GM12865 (cell line): ENCODE data around the gene TSR3.

ENCODE experiments used
- DNase-seq: peaks from one replicate; pipeline ENCODE4 v3.0.0; 2010; ENCODE audit warnings: low read depth
- H3K4me3 ChIP-seq: 2 replicates; pipeline ENCODE4 v1.5.1; 2011; ENCODE audit warnings: mild to moderate bottlenecking, low read depth, low read length, control low read depth
- CTCF ChIP-seq: IDR thresholded peaks from 2 replicates; pipeline ENCODE4 v1.5.1; 2011; ENCODE audit warnings: low read length, control low read depth, low read depth, inconsistent platforms; ENCODE audit not compliant: insufficient read depth; ENCODE audit errors: missing control alignments

Gene TSR3

DNA sequence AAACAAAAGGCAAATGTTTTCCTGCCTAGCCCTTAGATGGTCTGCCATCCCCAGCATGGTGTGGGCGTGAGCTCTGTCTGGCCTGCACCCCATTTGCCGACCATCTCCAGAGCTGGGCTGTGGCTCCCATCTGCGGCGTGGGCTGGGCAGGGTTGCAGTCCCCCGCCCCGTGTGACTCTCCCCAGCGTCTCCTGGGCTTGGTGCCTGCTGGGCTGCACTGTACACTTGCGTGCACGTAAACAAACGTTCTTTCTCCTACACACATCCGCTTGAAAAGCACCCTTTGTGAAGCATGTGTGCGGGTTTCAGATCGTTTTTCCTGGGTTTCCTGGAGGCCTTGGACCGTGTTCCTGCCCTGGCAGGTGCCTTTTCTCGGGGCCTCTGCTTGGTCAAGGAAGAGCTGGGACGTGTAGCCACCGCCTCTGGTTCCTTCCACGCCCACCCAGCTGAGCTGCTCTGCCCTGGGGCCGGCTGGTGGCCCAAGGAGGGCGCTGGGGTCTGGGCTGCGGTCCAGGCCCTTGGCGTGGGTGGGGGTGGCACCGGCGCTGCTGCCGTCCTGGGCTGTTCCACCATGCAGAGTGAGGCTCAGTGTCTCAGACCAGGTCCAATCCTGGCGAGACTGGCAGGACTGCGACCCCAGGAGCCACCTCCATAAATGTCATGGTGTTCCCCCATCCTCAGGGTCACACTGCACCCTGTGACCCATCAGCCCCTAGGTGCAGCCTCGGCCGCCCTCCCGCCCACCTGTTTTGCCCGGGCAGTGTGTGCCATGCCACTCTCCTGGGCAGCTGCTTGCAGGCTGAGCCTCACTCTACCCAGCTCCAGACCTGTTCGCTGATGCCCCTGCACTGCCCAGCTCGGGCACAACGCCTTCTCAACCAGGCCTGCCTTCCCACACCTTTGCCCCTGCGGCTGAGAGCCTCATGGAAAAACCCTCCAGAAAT lies 28.1 kb downstream of the TSR3 start:
- H3K4me3 ChIP-seq: no peak overlapping the region
- TF ChIP-seq CTCF: no peak
- DNase-seq: no peak

DNA sequence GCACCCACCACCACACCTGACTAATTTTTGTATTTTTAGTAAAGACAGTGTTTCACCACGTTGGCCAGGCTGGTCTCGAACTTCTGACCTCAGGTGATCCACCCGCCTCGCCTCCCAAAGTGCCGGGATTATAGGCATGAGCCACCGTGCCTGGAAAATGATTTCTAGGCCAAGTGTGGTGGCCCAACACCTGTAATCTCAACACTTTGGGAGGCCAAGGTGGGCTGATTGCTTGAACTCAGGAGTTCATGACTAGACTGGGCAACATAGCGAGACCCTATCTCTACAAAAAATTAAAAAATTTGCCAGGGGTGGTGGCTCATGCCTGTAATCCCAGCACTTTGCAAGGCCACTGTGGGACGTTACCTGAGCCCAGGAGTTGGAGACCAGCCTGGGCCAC lies 29.3 kb downstream of the TSR3 start:
- TF ChIP-seq CTCF: no peak
- no peak overlapping the region for H3K4me3 ChIP-seq
- DNase-seq: no peak

DNA sequence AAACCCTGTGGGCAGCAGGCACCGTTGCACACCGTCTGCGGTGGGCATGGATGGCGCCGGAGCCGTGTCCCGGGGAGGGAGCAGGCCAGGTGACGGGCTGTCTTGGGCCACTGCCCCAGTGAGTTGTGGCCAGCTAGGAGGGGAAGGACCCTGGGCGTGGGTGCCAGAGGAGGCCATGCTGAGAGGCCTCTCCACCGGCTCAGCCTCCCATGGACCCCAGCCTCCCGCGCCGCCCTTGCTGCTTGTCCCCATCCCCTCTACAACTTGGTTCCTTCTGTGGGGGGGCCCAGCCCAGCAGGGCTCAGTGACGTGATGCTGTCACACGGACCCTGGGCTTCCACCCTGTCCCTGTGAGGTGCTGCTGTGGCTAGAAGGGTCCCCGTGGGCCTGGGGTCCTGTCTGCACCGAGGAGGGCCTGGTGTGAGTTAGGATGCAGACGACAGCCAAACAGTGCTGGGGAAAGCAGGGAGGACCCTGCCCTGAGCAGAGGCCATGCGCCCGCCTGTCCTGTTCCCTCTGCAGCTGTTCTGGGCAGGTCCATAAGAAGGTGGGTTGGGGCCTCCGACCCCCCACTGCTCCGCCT lies 30.9 kb downstream of the TSR3 start:
- no peak for TF ChIP-seq CTCF
- H3K4me3 ChIP-seq: no peak overlapping the region
- DNase-seq: no peak

GRCh38 chr16:1320097-1320496 lies 31.6 kb downstream of the TSR3 start:
- no peak overlapping the region for H3K4me3 ChIP-seq
- no peak for DNase-seq
- TF ChIP-seq CTCF: no peak

DNA sequence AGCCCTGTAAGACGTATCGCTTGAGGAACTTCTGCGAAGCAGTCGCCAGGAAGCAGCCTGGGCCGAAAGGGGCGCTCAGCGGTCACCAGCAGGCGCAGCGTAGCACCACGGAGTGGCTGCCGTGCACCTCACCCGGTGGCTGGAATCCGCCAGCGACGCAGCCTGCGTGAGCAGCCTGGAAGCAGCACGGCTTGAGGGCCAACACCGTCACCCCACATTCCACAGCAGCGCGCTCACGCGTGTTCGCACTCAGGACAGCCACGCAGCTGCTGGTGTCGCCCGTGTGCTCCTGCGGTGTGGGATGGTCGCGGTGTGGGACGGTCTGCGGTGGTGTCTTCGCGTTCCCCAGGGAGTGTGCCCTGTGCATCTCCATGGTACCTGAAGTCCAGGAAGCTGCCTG lies 32.6 kb downstream of the TSR3 start:
- TF ChIP-seq CTCF: no peak
- no peak overlapping the region for H3K4me3 ChIP-seq
- no peak for DNase-seq

DNA sequence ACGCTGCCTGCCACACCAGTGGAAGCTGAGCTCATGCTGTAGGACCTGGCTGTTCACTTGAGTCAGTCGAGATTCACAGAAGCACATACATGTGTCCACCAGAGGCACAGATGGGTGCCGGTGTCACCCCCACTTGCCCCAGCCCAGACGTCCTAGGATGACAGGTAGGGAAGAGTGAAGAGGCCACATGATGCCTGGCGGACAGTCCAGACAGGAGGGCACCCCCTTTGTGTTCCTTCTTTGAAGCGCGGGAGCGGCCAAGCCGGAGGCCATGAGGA lies 33.5 kb downstream of the TSR3 start:
- no peak for DNase-seq
- no peak overlapping the region for H3K4me3 ChIP-seq
- TF ChIP-seq CTCF: no peak
